HG02642 (cell line): ENCODE results near the gene BEAN1.

Experiments used
- ATAC-seq: cut with Tn5 transposase; IDR thresholded peaks from one replicate; pipeline ENCODE4 v1.9.1; 2021; ENCODE audit warnings: mild to moderate bottlenecking; ENCODE audit not compliant: unreplicated experiment, poor library complexity

The BEAN1 gene

GRCh38 chr16:66427036-66427860, at the start of gene BEAN1:
BEAN1 (plus strand) TSS chr16:66427295; CDS start chr16:66437677, 10,382 bp downstream.
- no peak for ATAC-seq

- no peak for ATAC-seq
Observed at GRCh38 chr16:66377324-66377723, 49.8 kb upstream of the BEAN1 start.

GRCh38 chr16:66378741-66379570, 48.1 kb upstream of the BEAN1 start:
- no peak for ATAC-seq

GRCh38 chr16:66379571-66379941, 47.5 kb upstream of the BEAN1 start:
- ATAC-seq: no peak

GRCh38 chr16:66380421-66380820, 46.7 kb upstream of the BEAN1 start:
- ATAC-seq: no peak

GRCh38 chr16:66381585-66382170, 45.4 kb upstream of the BEAN1 start:
- ATAC-seq: no peak

GRCh38 chr16:66382171-66382965, 44.7 kb upstream of the BEAN1 start:
- no peak for ATAC-seq

GRCh38 chr16:66382966-66383299, 44.2 kb upstream of the BEAN1 start:
- ATAC-seq: no peak

GRCh38 chr16:66383551-66383950, 43.5 kb upstream of the BEAN1 start:
- no peak for ATAC-seq

- ATAC-seq: no peak
Observed at GRCh38 chr16:66385415-66385814, 41.7 kb upstream of the BEAN1 start.

- no peak for ATAC-seq
Observed at GRCh38 chr16:66386629-66387622, 40.2 kb upstream of the BEAN1 start.

- ATAC-seq: no peak
Observed at GRCh38 chr16:66387817-66388332, 39.2 kb upstream of the BEAN1 start.

- no peak for ATAC-seq
Observed at GRCh38 chr16:66388350-66389139, 38.5 kb upstream of the BEAN1 start.

- no peak for ATAC-seq
Observed at GRCh38 chr16:66389256-66390176, 37.6 kb upstream of the BEAN1 start.

GRCh38 chr16:66390346-66391108, 36.6 kb upstream of the BEAN1 start:
- ATAC-seq: no peak
